ENCODE data around the gene SYT3.

- TF ChIP-seq CTCF (IDR thresholded peaks at IDR 0.05) = no peak
- TF ChIP-seq POLR2AphosphoS5 (IDR thresholded peaks at IDR 0.05; ENCODE audit: low read depth, low read length) = no peak
Measured at GRCh38 chr19:50661023-50661422, 21.3 kb upstream of the SYT3 start.
